ENCODE data around the gene SLC6A19.

Gene SLC6A19

GRCh38 chr5:1211701-1212100 is 10.3 kb downstream of the SLC6A19 start:
- DNase-seq = no peak

- DNase-seq = no peak
Observed at GRCh38 chr5:1212271-1212670, 10.9 kb downstream of the SLC6A19 start.

GRCh38 chr5:1212881-1213280 is 11.5 kb downstream of the SLC6A19 start:
- DNase-seq = no peak

- DNase-seq = no peak
Observed at GRCh38 chr5:1213508-1214162, 12.2 kb downstream of the SLC6A19 start.

GRCh38 chr5:1214163-1214935 is 13.0 kb downstream of the SLC6A19 start:
- no peak for DNase-seq

GRCh38 chr5:1214936-1215220 is 13.5 kb downstream of the SLC6A19 start:
- DNase-seq = no peak

GRCh38 chr5:1215320-1216096 is 14.1 kb downstream of the SLC6A19 start:
- no peak for DNase-seq

- DNase-seq = no peak
Observed at GRCh38 chr5:1216211-1216917, 15.0 kb downstream of the SLC6A19 start.

GRCh38 chr5:1216918-1217295 is 15.5 kb downstream of the SLC6A19 start:
- no peak for DNase-seq

- DNase-seq = no peak
Observed at GRCh38 chr5:1217596-1218206, 16.3 kb downstream of the SLC6A19 start.

GRCh38 chr5:1218351-1219080 is 17.1 kb downstream of the SLC6A19 start:
- DNase-seq = no peak

- no peak for DNase-seq
Observed at GRCh38 chr5:1219098-1219767, 17.8 kb downstream of the SLC6A19 start.

GRCh38 chr5:1219768-1220100 is 18.3 kb downstream of the SLC6A19 start:
- no peak for DNase-seq

GRCh38 chr5:1220351-1220750 is 19.0 kb downstream of the SLC6A19 start:
- no peak for DNase-seq

- DNase-seq = peak; percentile 87
Observed at GRCh38 chr5:1220831-1221230, 19.4 kb downstream of the SLC6A19 start.

- DNase-seq = no peak
Observed at GRCh38 chr5:1221721-1222120, 20.3 kb downstream of the SLC6A19 start.

- no peak for DNase-seq
Observed at GRCh38 chr5:1222147-1222546, 20.8 kb downstream of the SLC6A19 start.

GRCh38 chr5:1222621-1223277 is 21.4 kb downstream of the SLC6A19 start:
- no peak for DNase-seq

GRCh38 chr5:1223278-1223670 is 21.9 kb downstream of the SLC6A19 start:
- no peak for DNase-seq

- DNase-seq = no peak
Observed at GRCh38 chr5:1224631-1225030, 23.2 kb downstream of the SLC6A19 start.

- no peak for DNase-seq
Observed at GRCh38 chr5:1225081-1225480, 23.7 kb downstream of the SLC6A19 start, which contains the start of gene SLC6A18. TSS of gene SLC6A18 (plus strand) at chr5:1225381. CDS start at chr5:1225478, 97 bp downstream.
